ENCODE measurements around the gene NT5E. TPM values are rescaled to one million over a fixed set of nuclear protein-coding genes. Genes with fewer than 3 reads are reported as not detected.

The NT5E gene
- total RNA-seq, 1 experiment from 2014 or later = 0.52 TPM

GRCh38 chr6:85424981-85425380 lies 24.9 kb upstream of the NT5E start:
- H3K27ac ChIP-seq (ENCODE audit: insufficient read length, low read depth, low read length) = no peak overlapping the region
- H2BK20ac ChIP-seq (ENCODE audit: low read depth, low read length, poor library complexity, severe bottlenecking) = no peak overlapping the region
- no peaks in the 10 kb centered on the region for H3K79me1 ChIP-seq (ENCODE audit: insufficient read depth, low read depth, low read length, poor library complexity, severe bottlenecking)
- H3K14ac ChIP-seq (ENCODE audit: insufficient read depth, low read length) = no peak overlapping the region
- no peaks in the 10 kb centered on the region for H3K4me1 Mint-ChIP-seq
- H3K23me2 ChIP-seq (ENCODE audit: insufficient read length, low read depth, low read length, poor library complexity, severe bottlenecking) = no peaks in the 10 kb centered on the region
- TF ChIP-seq, protein P1, sequence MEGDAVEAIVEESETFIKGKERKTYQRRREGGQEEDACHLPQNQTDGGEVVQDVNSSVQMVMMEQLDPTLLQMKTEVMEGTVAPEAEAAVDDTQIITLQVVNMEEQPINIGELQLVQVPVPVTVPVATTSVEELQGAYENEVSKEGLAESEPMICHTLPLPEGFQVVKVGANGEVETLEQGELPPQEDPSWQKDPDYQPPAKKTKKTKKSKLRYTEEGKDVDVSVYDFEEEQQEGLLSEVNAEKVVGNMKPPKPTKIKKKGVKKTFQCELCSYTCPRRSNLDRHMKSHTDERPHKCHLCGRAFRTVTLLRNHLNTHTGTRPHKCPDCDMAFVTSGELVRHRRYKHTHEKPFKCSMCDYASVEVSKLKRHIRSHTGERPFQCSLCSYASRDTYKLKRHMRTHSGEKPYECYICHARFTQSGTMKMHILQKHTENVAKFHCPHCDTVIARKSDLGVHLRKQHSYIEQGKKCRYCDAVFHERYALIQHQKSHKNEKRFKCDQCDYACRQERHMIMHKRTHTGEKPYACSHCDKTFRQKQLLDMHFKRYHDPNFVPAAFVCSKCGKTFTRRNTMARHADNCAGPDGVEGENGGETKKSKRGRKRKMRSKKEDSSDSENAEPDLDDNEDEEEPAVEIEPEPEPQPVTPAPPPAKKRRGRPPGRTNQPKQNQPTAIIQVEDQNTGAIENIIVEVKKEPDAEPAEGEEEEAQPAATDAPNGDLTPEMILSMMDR (conservative IDR thresholded peaks at IDR 0.05) = no peak
- H2BK15ac ChIP-seq (ENCODE audit: low read depth, low read length) = no peak overlapping the region
- H2BK12ac ChIP-seq (ENCODE audit: insufficient read length, low read depth, low read length) = no peak overlapping the region
- no peak overlapping the region for H3T11ph ChIP-seq (ENCODE audit: low read length)
- DNase-seq = no peak
- peaks cover 0 to 9% (median 3%) of the 10 kb centered on the region in 3 experiments; a peak in 5 of 7 replicates for H3K36me3 Mint-ChIP-seq (ENCODE audit: insufficient read depth in 1 of 3, low read depth in 3 of 3)
- H2BK5ac ChIP-seq (ENCODE audit: insufficient read length, low read length) = no peak overlapping the region
- no peaks in the 10 kb centered on the region for H3K9me3 ChIP-seq (ENCODE audit: control insufficient read depth, low read depth, low read length)
- no peak overlapping the region for H2AK5ac ChIP-seq (ENCODE audit: insufficient read length, low read length)
- H3K79me2 ChIP-seq (ENCODE audit: insufficient read depth, low read length) = no peaks in the 10 kb centered on the region
- no peaks in the 10 kb centered on the region for H3K27me3 Mint-ChIP-seq (ENCODE audit: low read depth)
- no peak overlapping the region for H3K4me2 ChIP-seq (ENCODE audit: insufficient read depth, insufficient read length, low read length)
- H4K8ac ChIP-seq (replicated peaks; ENCODE audit: insufficient read length, low read depth, low read length) = no peak overlapping the region
- H2AFZ ChIP-seq (ENCODE audit: low read length) = no peak overlapping the region
- H3K4me1 ChIP-seq (ENCODE audit: insufficient read depth, low read length) = no peaks in the 10 kb centered on the region
- H3K4ac ChIP-seq (ENCODE audit: low read depth, low read length) = no peak overlapping the region
- no peak overlapping the region for H3K23ac ChIP-seq (ENCODE audit: insufficient read length, low read depth, low read length)
- H3K9ac ChIP-seq (ENCODE audit: extremely low read depth, insufficient read length, low read length) = no peak overlapping the region
- no peak overlapping the region for H4K5ac ChIP-seq (ENCODE audit: insufficient read length, low read depth, low read length)
- no peaks in the 10 kb centered on the region; the same call in 1 of the 2 replicates for H3K27me3 ChIP-seq (ENCODE audit: insufficient read depth, low read length)
- no peak overlapping the region for H4K91ac ChIP-seq (ENCODE audit: insufficient read length, low read depth, low read length)
- H2BK120ac ChIP-seq (ENCODE audit: low read depth, low read length, poor library complexity, severe bottlenecking) = no peak overlapping the region
- no peaks in the 10 kb centered on the region for H4K20me1 ChIP-seq (ENCODE audit: control insufficient read depth, insufficient read depth, insufficient read length)
- H3K4me3 Mint-ChIP-seq = no peak overlapping the region
- WGBS (ENCODE audit: extremely low coverage, insufficient read length, low lambda C conversion rate) = no CpG with 5 or more reads among the region's 2 CpGs
- no peak overlapping the region for H3K56ac ChIP-seq (ENCODE audit: insufficient read length, low read depth, low read length)
- peaks cover 21% of the 10 kb centered on the region in 2 experiments for H3K9me3 Mint-ChIP-seq
- H3K27ac Mint-ChIP-seq = no peak overlapping the region
- no peak overlapping the region for H3K18ac ChIP-seq (ENCODE audit: insufficient read length, low read depth, low read length)
